GM10266 (cell line): Measurements from ENCODE around the gene TNFRSF18.

Source experiments
- DNase-seq: peaks from one replicate; pipeline ENCODE4 v3.0.0; 2012; ENCODE audit errors: extremely low spot score
- TF ChIP-seq, protein P1 (sequence below): IDR thresholded peaks from 2 replicates; pipeline ENCODE4 v1.5.1; 2012; ENCODE audit warnings: mild to moderate bottlenecking, low read depth; ENCODE audit not compliant: control insufficient read depth, insufficient read depth; ENCODE audit errors: missing control alignments

Gene TNFRSF18

DNA sequence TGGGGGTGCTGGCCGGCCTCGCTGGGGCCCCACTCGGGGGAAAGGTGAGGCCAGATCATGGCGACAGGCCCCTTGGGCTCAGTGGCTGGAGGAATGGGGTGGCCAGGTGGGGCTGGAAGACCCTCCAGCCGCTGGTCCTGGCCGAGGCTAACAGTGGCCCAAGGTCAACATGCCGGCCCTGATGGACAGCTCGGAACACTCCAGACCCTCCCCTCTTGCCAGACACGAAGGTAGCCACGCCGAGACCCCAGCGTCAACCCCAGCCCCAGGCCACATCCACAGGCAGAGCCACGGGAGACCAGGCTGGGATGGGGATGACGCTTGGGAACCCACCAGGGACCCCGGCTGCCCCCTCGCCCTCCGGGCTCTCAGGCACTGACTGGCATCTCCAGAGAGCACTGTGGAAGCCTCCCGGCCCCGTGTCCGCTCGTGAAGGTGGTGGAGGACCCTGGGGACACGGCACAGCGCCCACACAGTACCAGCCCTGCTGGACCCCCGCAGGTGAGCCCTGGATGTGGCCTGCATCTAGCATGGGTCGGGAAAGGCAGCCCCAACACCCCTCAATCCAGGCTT is 41.0 kb upstream of the TNFRSF18 start:
- TF ChIP-seq, protein P1, sequence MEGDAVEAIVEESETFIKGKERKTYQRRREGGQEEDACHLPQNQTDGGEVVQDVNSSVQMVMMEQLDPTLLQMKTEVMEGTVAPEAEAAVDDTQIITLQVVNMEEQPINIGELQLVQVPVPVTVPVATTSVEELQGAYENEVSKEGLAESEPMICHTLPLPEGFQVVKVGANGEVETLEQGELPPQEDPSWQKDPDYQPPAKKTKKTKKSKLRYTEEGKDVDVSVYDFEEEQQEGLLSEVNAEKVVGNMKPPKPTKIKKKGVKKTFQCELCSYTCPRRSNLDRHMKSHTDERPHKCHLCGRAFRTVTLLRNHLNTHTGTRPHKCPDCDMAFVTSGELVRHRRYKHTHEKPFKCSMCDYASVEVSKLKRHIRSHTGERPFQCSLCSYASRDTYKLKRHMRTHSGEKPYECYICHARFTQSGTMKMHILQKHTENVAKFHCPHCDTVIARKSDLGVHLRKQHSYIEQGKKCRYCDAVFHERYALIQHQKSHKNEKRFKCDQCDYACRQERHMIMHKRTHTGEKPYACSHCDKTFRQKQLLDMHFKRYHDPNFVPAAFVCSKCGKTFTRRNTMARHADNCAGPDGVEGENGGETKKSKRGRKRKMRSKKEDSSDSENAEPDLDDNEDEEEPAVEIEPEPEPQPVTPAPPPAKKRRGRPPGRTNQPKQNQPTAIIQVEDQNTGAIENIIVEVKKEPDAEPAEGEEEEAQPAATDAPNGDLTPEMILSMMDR: no peak
- no peak for DNase-seq

DNA sequence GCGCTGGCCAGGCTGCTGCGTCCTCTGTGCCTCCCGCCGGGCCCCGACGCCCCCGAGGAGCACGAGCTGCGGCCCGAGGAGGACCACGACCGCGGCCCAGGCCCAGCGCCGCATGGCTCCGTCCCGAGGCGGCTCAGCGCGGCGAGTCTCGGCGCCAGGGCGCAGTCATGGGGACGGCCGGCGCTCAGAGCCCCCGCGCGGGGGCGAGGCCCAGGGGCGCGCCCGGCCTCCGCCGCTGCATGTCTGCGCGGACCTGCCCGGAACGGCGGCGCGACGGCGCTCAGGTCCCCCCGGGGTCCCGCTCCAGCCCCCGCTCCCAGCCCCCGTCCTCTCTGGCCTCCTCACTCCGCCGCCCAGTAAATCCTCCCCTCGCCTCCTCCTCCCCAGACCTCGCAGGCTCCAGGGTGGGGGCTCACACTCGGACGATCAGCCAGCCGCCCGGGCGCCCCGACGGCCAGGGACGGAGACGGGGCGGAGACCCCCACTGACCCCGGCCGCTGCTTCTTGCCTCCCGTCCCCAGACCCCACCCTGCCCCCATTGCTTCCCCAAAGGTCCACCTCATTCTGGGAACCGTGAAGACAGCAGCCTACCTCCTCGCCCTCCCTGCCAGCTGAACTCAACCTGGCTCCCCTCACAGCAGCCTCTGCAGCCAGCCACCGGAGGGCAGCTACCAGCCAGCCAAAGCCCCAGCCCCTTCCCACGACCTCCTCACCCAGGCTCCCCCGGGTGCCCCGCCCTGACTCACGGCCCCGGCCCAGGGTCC is 40.4 kb upstream of the TNFRSF18 start, which contains the start of gene C1QTNF12:
TSS of gene C1QTNF12 (minus strand) at position 146 of the 764 bp plus-strand sequence. CDS start at position 114, 32 bp downstream.
- DNase-seq: no peak
- TF ChIP-seq, protein P1: no peak

DNA sequence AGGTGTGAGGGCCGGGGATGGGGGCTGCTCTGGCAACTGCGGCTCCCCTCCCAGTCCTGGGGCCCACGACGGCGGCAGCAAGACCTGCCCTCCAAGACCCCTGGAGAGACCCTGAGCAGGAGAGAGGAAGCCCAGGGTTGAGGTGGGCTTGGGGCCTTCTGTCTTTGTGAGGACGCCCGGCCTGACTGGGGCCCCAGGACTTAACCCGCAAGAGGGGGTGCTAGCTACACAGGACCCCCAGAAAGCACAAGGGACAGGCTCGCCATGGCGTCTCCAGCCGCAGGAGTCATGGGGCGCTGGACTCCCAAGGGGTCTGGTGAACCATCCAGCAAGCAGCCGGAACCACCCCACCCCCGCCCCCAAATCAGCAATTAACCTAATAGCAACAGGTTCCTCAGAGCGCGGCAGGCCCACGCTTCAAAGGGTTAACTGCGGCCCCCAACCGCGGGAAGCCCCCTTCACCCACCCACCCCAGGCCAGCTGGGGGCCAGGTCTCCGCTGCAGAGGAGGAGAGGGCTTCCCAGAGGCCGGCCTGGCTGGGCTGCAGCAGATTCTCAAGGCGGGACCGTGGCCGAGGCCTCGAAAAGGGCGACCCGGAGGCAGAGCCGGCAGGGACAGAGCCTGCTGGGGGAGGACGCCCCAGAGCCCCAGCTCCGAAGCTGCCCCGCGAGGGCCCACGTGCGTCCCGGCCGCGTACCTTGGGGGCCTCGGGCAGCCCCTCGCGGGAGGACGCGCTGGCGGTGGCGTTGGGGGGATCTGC is 39.6 kb upstream of the TNFRSF18 start:
- TF ChIP-seq, protein P1: no peak
- DNase-seq: no peak

DNA sequence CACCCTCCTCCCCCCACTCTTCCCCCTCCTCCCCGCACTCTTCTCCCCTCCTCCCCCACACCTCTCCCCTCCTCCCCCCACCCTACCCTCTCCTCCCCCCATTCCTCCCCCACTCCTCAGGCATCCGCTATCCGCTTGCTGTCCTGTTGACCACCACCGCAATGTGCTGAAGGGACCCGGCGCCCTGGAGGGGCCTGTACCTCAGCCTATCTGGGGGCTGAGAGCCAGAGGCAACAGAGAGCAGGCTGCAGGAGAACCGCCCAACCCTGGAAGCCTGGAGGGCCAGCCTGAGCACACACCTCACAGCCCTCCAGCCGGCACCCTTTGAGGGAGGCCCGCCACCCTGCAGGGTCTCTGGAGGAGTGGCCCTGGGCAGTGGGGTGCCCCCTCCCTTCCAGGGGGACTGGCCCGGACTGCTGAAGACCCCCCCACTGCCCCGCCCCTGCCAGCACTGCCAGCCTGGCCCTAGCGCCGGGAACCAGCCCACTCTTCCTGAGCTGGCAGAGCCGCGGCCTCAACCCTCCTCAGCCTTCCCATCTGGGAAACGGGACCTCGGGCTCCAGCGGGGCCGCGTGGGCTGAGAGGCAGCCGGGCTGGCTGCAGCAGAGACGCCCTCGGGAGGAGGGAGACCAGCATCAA is 38.9 kb upstream of the TNFRSF18 start:
- TF ChIP-seq, protein P1: no peak
- DNase-seq: no peak

DNA sequence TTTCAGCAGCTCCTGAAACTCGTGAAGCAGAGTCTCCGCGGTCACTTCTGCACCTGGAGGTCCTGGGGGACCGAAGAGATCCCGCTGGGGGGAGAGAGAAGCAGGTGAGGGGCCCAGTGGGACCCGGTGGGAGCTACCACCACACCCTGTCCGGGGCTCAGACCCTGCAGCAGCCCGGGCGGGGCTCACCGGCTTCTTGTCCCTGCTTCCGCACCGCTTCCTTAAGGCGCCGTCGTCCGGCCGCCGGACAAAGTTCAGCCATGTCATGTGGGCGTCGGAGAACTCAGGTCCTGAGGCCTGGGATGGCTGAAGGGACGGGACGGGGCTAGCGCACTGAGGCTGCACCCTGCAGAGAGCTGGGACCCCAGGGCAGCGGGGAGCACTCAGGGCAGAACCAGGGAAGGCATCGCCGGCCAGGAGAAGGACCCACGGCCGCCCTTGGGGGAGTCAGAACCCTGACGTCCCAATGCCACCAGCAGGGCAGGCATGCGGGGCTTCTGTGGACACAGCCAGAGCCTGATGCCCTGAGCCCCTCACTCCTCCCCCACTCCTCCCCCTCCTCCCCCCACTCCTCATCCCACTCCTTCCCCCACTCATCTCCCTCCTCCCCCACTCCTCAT is 37.9 kb upstream of the TNFRSF18 start:
- no peak for DNase-seq
- TF ChIP-seq, protein P1: no peak

DNA sequence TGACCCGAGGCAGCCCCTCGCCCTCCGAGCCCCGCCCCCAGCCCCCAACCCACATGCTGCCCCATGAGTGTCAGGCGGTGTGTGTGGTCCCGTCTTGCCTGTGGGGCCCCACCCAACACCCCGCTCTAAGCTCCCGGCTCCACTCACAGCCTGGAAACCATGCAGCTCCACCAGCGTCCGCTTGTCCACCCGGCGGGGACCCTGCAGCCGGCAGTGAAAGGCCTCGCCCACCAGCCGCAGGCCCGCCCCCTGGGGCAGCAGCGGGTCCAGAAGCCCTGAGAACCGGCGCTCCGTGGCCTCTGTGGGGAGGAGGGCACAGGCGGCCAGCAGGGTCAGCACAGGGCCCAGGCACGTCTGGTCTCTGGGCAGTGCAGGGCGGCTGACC is 37.4 kb upstream of the TNFRSF18 start:
- DNase-seq: no peak
- TF ChIP-seq, protein P1: no peak
